Retina (tissue), 1 donor: ENCODE data around the gene UBE2L3.

Experiments used
- DNase-seq: peaks from one replicate; pipeline ENCODE4 v3.0.0-alpha.2; 2016

UBE2L3 gene

GRCh38 chr22:21646608-21647590, 79.4 kb downstream of the UBE2L3 start:
- DNase-seq: peak; percentile 84

- DNase-seq: no peak
Observed at GRCh38 chr22:21650280-21650679, 82.8 kb downstream of the UBE2L3 start.

- no peak for DNase-seq
Observed at GRCh38 chr22:21650823-21651520, 83.5 kb downstream of the UBE2L3 start.

GRCh38 chr22:21651521-21652009, 84.1 kb downstream of the UBE2L3 start:
- DNase-seq: no peak

- DNase-seq: peak; percentile 94
Observed at GRCh38 chr22:21652010-21652546, 84.6 kb downstream of the UBE2L3 start.

- DNase-seq: peak; percentile 64
Observed at GRCh38 chr22:21652547-21653545, 85.3 kb downstream of the UBE2L3 start.

GRCh38 chr22:21657020-21657359, 89.5 kb downstream of the UBE2L3 start:
- no peak for DNase-seq

GRCh38 chr22:21657360-21658032, 90.0 kb downstream of the UBE2L3 start:
- DNase-seq: peak; percentile 94

- no peak for DNase-seq
Observed at GRCh38 chr22:21659864-21660525, 92.5 kb downstream of the UBE2L3 start.

- DNase-seq: no peak
Observed at GRCh38 chr22:21660904-21661303, 93.4 kb downstream of the UBE2L3 start.

GRCh38 chr22:21661991-21662390, 94.5 kb downstream of the UBE2L3 start:
- no peak for DNase-seq

- no peak for DNase-seq
Observed at GRCh38 chr22:21663738-21664137, 96.2 kb downstream of the UBE2L3 start.

GRCh38 chr22:21665047-21665851, 97.7 kb downstream of the UBE2L3 start:
- no peak for DNase-seq

GRCh38 chr22:21666786-21667185, 99.3 kb downstream of the UBE2L3 start:
- DNase-seq: no peak

- no peak for DNase-seq
Observed at GRCh38 chr22:21669026-21669425, 101.5 kb downstream of the UBE2L3 start.

- DNase-seq: no peak
Observed at GRCh38 chr22:21672107-21672629, 104.7 kb downstream of the UBE2L3 start.
